Skeletal muscle satellite cell (primary cell): ENCODE data around the gene CHST8.

Source experiments
- H3K27me3 ChIP-seq: 2 replicates; pipeline ENCODE4 v1.7.0; 2013; ENCODE audit warnings: low read length; ENCODE audit not compliant: control insufficient read depth, insufficient read depth
- H3K36me3 ChIP-seq: 2 replicates; pipeline ENCODE4 v1.7.0; 2013; ENCODE audit warnings: mild to moderate bottlenecking, control low read depth, low read length; ENCODE audit not compliant: insufficient read depth
- H3K4me1 ChIP-seq: 2 replicates; pipeline ENCODE4 v1.7.0; 2013; ENCODE audit warnings: low read length; ENCODE audit not compliant: control insufficient read depth, insufficient read depth
- H3K4me2 ChIP-seq: 2 replicates; pipeline ENCODE4 v1.7.0; 2013; ENCODE audit warnings: mild to moderate bottlenecking, low read length
- H3K4me3 ChIP-seq: 2 replicates; pipeline ENCODE4 v1.7.0; 2013; ENCODE audit warnings: low read length
- H3K9ac ChIP-seq: 2 replicates; pipeline ENCODE4 v1.7.0; 2013; ENCODE audit warnings: mild to moderate bottlenecking, low read depth, low read length, moderate library complexity
- H3K9me3 ChIP-seq: replicated peaks from 2 replicates; pipeline ENCODE4 v1.7.0; 2013; ENCODE audit warnings: mild to moderate bottlenecking, control low read depth, low read length

CHST8 gene

DNA sequence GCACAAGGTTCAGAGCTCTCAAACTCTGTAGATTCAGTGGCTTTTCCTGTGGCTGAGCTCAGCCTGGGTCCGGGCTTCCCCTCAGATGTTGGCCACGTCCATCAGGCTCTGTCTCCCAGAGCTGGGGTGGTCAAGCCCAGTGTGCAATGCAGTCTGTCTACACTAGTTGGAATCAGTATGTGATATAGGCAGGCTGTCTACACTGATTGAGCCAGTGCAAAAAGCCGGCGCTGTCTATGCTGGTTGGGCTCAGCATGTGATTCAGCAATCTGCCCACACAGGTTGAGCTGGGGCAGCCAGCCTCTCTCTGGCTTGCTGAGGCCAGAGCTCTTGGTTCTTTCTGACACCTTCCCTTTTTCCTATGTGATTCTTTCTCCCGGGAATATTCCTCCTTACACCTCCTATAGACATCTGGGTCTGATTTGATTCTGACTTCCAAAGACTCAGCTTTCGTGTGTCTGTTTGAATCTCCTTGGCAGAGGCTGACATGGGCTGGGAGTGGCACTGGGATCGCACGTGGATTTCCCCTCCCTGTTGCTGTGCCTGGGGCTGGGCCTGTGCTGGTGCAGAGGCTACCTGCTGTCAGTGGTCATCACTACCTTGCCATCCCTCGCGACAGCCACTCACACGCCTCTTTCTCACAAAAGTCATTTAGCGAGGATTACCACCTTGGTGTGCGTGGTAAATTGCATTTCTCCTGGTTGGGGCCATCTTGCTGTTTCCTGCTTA is 9.3 kb downstream of the CHST8 start:
- Histone ChIP-seq H3K27me3 (peaks cover 2% of the 10 kb centered on the region), H3K36me3 (no peaks in the 10 kb centered on the region), H3K4me1 (no peaks in the 10 kb centered on the region), H3K9me3 (no peaks in the 10 kb centered on the region), H3K4me2 (no peak overlapping the region), H3K9ac (no peak overlapping the region), H3K4me3 (no peak overlapping the region)

DNA sequence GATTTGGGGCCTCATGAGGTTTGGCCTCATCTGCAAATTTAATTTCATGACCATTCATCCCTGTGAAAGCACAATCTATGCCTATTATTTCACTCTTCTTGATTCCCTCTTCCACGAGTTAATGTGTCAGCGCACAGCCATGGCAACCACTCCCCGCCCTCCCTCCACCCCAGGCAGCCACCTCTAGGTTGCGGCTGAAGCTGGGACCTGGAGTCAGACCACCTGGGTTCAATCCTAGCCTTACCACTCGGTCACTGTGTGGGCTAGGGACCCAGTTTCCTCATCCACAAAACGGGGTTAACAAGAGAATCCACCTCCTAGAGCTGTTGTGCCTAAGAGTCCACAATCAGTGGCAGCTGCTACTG is 9.8 kb downstream of the CHST8 start:
- no peaks in the 10 kb centered on the region for H3K9me3 ChIP-seq
- H3K27me3 ChIP-seq: no peaks in the 10 kb centered on the region
- no peak overlapping the region for H3K9ac ChIP-seq
- H3K4me3 ChIP-seq: no peak overlapping the region
- H3K4me2 ChIP-seq: no peak overlapping the region
- no peaks in the 10 kb centered on the region for H3K36me3 ChIP-seq
- H3K4me1 ChIP-seq: no peaks in the 10 kb centered on the region

DNA sequence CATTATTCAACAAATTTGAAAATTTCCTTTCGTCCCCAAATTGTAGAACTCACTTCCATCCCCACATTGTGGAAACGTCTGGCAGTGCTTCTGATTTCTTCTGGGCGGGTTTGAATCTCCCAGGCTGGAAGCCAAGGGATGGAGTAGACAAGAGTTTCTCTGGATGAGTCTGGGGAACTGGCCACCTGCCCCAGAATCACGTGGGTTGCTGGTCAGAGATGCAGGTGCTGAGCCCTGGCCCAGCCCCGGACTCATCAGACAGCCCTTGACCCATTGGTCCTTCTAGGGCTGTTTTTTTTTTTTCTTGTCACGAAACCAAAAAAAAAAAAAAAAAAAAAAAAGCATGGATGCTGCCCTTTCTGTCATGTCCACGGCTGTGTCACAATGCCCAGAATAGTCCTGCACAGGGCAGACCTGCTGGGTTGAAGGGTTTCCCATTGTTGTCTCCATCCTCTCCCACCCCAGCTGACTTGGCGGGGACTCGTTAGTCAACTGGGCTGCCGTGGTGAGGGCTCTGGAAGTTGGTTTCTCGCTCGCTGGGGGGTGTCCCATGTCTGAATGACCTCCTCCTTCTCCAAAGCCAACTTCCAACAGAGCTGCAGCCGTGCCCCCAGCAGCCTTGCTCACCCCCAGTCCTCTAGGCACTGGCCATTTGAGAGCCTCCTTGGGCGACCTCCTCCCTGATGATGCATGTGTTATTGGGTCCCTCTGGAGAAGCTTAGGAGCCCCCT is 12.8 kb downstream of the CHST8 start:
- Histone ChIP-seq H3K36me3 (no peaks in the 10 kb centered on the region), H3K4me1 (no peaks in the 10 kb centered on the region), H3K27me3 (no peaks in the 10 kb centered on the region), H3K4me3 (no peak overlapping the region), H3K4me2 (no peak overlapping the region), H3K9ac (no peak overlapping the region), H3K9me3 (no peaks in the 10 kb centered on the region)

DNA sequence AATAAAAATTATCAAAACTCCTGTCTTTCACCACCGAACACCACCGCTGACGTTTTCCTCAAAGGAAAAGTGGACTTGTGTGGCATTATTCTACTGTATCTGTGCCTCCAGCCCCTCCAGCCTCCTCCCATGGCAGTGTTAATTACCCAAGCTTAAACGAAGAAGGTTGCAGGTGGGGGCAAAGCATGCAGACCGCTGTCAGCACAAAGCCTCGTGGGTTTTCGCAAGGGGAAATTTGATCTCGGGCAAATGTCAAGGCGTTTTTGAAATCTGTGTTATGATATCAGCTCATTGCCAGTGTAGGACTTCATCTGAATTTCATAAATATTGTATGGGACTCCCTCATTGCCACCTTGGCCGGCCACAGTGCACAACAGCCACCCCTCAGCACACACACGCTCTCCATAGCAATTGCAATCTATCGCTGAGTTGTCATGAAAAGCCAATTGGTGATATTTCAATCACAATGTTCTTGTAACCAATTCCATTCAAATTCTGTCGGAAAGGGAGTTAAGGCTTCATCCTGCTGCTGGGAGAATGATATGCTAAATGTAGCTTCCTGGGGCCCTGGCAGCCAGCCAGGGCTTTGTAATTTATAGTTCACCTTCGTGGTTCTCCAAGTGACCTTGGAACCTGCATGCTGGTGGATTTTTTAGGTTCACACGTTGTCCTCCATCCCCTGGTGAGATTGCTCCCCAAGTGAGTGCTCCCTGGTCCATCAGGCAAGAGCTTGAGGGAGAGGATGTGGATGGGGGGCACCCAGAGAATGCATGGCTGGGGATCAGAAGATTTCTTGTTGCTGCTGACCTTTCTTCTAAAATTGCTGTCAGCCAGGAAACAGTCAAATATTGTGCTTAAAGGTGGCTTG is 16.6 kb downstream of the CHST8 start:
- Histone ChIP-seq H3K36me3 (no peaks in the 10 kb centered on the region), H3K9ac (no peak overlapping the region), H3K4me1 (no peaks in the 10 kb centered on the region), H3K4me2 (no peak overlapping the region), H3K4me3 (no peak overlapping the region), H3K27me3 (no peaks in the 10 kb centered on the region), H3K9me3 (no peaks in the 10 kb centered on the region)

DNA sequence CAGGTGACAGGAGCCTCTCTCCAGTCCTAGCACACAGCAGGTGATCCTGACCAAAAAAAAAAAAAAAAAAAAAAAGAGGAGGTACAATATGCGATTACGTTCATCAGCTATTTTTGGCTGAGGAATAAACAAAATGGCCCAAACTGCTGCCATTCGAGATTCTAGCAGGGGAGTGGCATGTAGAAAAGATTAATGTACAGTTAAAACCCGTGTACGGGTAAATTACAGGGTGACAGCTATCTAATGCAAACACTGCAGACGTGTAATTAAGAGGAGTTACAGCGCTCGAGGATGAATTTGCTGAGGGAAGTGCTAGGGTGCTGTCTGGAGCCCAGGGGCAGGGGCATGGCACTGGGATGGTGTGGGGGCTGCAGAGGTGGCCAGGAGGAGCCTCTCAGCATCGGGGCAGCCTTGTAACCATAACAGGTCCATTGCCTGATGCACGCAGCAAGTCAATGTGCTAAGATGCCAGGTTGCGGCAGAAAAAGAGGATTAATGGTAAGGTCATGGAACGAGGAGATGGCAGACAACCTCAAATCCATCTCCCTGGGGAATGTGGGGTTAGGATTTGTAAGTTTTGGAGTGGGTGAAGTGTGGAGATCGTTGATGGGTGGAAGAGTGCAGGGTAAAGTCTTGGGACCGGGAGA is 17.4 kb downstream of the CHST8 start:
- Histone ChIP-seq H3K9ac (no peak overlapping the region), H3K36me3 (no peaks in the 10 kb centered on the region), H3K27me3 (no peaks in the 10 kb centered on the region), H3K9me3 (no peaks in the 10 kb centered on the region), H3K4me3 (no peak overlapping the region), H3K4me2 (no peak overlapping the region), H3K4me1 (no peaks in the 10 kb centered on the region)

DNA sequence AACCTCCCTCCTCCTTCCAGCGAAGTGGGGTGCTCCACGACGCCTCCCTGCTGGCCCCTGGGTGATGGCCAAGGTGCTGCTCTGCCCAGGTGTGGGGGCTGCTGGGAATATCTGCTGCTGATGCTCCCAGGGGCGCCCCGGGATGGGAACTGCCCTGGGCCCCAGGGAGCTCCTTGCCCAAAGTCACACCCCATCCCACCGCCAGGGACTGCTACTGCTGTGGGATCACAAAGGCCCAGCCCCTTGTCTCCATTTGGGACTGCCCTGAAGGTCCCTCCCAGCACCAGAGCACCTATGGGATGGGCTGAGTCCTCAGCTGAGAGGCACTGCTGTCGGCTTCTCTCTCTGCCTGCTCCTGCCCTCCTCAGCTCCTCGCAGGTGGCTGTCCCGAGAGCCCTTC is 19.0 kb downstream of the CHST8 start:
- no peak overlapping the region for H3K9ac ChIP-seq
- no peak overlapping the region for H3K4me3 ChIP-seq
- no peaks in the 10 kb centered on the region for H3K36me3 ChIP-seq
- H3K9me3 ChIP-seq: no peaks in the 10 kb centered on the region
- H3K4me2 ChIP-seq: no peak overlapping the region
- H3K4me1 ChIP-seq: no peaks in the 10 kb centered on the region
- no peaks in the 10 kb centered on the region for H3K27me3 ChIP-seq

DNA sequence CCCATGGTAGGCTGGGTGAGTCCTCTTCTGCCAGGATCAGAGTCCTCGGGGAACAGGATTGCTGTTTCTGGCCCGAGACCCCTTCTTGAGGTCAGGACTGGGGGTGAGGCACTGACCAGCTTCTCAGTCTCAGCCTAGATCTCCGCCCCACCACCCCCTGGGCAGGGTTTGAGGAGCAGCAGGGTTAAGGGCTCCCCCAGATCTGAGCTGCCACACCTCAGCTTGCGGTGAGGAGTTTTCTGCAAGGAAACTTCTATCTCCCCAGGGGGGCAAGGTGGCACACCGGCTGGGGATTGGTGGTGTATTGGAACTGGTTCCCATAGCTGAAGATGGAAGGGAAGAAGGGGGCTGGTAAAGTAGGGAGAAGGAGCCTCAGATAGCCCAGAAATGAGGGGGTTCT is 19.5 kb downstream of the CHST8 start:
- Histone ChIP-seq H3K9ac (no peak overlapping the region), H3K4me1 (no peaks in the 10 kb centered on the region), H3K27me3 (no peaks in the 10 kb centered on the region), H3K9me3 (no peaks in the 10 kb centered on the region), H3K4me3 (no peak overlapping the region), H3K36me3 (no peaks in the 10 kb centered on the region), H3K4me2 (no peak overlapping the region)

DNA sequence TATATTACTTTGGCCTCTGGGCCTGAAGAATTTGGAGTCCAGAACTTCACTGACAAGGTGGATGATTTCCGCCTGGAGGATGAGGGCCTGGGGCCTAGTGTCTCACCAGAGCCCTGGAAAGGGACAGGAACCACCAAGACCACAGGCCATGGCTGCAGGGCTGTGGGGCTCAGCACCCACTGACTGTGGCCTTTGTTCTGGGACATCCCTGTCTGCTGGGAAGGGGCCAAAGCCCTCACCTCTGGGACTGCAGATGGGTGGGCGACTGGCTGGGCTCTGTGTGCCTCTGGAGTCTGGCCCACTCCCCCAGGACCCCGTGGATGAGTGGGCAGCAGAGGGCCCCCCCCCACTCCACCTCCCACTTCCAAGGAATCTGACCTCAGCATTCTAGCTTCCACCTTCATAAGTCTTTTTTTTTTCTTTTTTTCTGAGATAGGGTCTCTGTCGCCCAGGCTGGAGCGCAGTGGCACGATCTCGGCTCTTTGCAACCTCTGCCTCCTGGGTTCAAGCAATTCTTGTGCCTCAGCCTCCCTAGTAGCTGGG is 20.3 kb downstream of the CHST8 start:
- no peak overlapping the region for H3K9ac ChIP-seq
- no peaks in the 10 kb centered on the region for H3K27me3 ChIP-seq
- H3K9me3 ChIP-seq: no peaks in the 10 kb centered on the region
- H3K4me3 ChIP-seq: no peak overlapping the region
- H3K4me1 ChIP-seq: no peaks in the 10 kb centered on the region
- H3K4me2 ChIP-seq: no peak overlapping the region
- no peaks in the 10 kb centered on the region for H3K36me3 ChIP-seq

DNA sequence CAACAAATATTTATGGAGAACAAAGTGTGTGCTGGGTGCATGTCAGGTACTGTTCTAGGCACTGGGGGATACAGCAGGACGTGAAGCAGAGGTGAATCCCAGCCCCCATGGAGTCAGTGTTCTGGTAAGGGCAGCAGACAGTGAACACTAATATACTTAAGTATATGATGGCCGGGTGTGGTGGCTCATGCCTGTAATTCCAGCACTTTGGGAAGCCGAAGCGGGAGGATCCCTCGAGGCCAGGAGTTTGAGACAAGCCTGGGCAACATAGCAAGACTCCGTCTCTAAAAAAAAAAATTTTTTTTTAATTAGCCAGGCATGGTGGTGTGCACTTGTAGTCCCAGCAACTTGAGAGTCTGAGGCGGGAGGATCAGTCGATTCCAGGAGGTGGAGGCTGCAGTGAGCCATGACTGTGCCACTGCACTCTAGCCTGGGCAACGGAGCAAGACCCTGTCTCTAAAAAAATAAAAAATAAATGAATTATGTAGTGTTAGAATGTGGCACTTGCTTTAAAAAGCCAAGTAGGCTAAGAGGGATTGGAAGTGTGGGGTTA is 22.6 kb downstream of the CHST8 start:
- Histone ChIP-seq H3K9ac (no peak overlapping the region), H3K36me3 (no peaks in the 10 kb centered on the region), H3K4me3 (no peak overlapping the region), H3K4me1 (no peaks in the 10 kb centered on the region), H3K9me3 (no peaks in the 10 kb centered on the region), H3K27me3 (no peaks in the 10 kb centered on the region), H3K4me2 (no peak overlapping the region)

DNA sequence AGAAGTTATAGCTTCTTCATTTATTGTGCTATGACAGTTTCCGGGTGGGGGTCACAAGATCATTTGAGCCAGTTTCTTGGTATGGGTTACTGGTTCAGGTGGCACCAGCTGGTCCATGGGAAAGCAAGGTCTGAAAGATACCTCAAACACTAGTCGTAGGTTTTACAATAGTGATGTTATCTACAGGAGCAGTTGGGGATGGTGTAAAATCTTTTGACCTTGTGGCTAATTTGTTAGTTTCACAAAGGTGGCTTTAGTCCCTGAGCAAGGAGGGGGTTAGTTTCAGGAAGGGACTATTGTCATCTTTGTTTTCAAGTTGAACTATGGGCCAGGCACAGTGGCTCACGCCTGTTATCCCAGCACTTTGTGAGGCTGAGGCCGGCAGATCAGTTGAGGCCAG is 24.6 kb downstream of the CHST8 start:
- no peak overlapping the region for H3K4me2 ChIP-seq
- no peaks in the 10 kb centered on the region for H3K4me1 ChIP-seq
- no peak overlapping the region for H3K4me3 ChIP-seq
- no peaks in the 10 kb centered on the region for H3K27me3 ChIP-seq
- H3K9me3 ChIP-seq: no peaks in the 10 kb centered on the region
- no peaks in the 10 kb centered on the region for H3K36me3 ChIP-seq
- no peak overlapping the region for H3K9ac ChIP-seq

DNA sequence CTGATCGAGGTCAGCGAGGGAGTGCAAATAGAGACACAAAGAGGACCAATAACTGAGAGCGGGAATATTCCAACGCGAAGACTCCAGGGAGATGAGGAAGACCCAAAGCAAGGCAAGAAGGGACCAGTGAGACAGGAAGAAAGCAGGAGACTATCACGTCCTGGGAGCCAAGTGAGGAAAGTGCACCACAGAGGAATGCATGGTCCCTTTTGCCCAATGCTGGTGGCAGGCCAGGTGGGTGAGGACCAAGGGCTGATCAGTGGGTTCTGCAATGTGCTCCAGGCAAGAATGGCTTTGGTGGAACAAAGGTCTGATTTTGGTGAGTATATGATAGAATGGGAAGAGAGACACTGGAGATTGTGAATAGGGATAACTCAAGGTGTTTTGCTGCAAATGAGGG is 25.4 kb downstream of the CHST8 start:
- no peaks in the 10 kb centered on the region for H3K36me3 ChIP-seq
- H3K9me3 ChIP-seq: no peaks in the 10 kb centered on the region
- H3K4me1 ChIP-seq: no peaks in the 10 kb centered on the region
- no peak overlapping the region for H3K4me3 ChIP-seq
- no peaks in the 10 kb centered on the region for H3K27me3 ChIP-seq
- no peak overlapping the region for H3K9ac ChIP-seq
- no peak overlapping the region for H3K4me2 ChIP-seq
